ENCODE results near the gene ARID4B.

The ARID4B gene

GRCh38 chr1:235176486-235176885 lies 151.5 kb downstream of the ARID4B start:
- Histone ChIP-seq H3K4me3 (ENCODE audit: low read length, poor library complexity, severe bottlenecking) (no peak overlapping the region), H3K9ac (ENCODE audit: low read depth, low read length, poor library complexity, severe bottlenecking) (no peak overlapping the region), H4K20me1 (ENCODE audit: insufficient read depth, low read length, poor library complexity, severe bottlenecking) (no peaks in the 10 kb centered on the region), H3K4me2 (ENCODE audit: low read depth, low read length, poor library complexity, severe bottlenecking) (no peak overlapping the region), H3K4me1 (ENCODE audit: insufficient read depth, low read length, poor library complexity, severe bottlenecking) (no peaks in the 10 kb centered on the region), H3K27me3 (ENCODE audit: insufficient read depth, low read length, poor library complexity, severe bottlenecking) (no peaks in the 10 kb centered on the region), H3F3A (ENCODE audit: low read depth) (no peaks in the 10 kb centered on the region), H3K9me3 (ENCODE audit: insufficient read depth, low read depth, low read length) (no peaks in the 10 kb centered on the region), H3K36me3 (ENCODE audit: insufficient read depth, low read length) (peaks cover 74% of the 10 kb centered on the region), H3K79me2 (ENCODE audit: insufficient read depth, low read length) (no peaks in the 10 kb centered on the region), H3K9me2 (replicated peaks; ENCODE audit: low read depth, low read length) (no peaks in the 10 kb centered on the region), H2AFZ (ENCODE audit: low read length) (no peak overlapping the region)
- no peak for TF ChIP-seq EZH2phosphoT487 (IDR thresholded peaks at IDR 0.05; ENCODE audit: borderline replicate concordance)
- TF ChIP-seq, protein P1, sequence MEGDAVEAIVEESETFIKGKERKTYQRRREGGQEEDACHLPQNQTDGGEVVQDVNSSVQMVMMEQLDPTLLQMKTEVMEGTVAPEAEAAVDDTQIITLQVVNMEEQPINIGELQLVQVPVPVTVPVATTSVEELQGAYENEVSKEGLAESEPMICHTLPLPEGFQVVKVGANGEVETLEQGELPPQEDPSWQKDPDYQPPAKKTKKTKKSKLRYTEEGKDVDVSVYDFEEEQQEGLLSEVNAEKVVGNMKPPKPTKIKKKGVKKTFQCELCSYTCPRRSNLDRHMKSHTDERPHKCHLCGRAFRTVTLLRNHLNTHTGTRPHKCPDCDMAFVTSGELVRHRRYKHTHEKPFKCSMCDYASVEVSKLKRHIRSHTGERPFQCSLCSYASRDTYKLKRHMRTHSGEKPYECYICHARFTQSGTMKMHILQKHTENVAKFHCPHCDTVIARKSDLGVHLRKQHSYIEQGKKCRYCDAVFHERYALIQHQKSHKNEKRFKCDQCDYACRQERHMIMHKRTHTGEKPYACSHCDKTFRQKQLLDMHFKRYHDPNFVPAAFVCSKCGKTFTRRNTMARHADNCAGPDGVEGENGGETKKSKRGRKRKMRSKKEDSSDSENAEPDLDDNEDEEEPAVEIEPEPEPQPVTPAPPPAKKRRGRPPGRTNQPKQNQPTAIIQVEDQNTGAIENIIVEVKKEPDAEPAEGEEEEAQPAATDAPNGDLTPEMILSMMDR (conservative IDR thresholded peaks at IDR 0.05; ENCODE audit: low read length), result no peak

DNA sequence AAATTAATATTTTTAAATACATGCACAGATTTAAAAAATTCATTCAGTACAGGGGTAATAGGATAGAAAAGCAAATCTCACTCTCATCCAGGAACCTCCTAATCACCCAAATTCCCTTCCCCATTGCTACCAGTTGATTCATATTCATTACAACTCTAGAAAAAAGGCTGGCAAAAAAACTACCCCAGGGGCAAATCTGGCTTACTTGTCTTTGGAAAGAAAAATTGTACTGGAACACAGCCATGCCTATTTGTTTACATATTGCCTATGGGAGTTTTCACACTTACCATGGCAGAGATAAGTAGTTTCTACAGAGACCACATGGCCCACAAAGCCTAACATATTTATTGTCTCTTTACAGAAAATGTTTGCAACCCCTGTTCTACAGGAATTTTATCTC lies 158.0 kb downstream of the ARID4B start:
- no peaks in the 10 kb centered on the region for H3K27me3 ChIP-seq (ENCODE audit: insufficient read depth, low read length, poor library complexity, severe bottlenecking)
- no peak overlapping the region for H3K4me3 ChIP-seq (ENCODE audit: low read length, poor library complexity, severe bottlenecking)
- H3F3A ChIP-seq (ENCODE audit: low read depth), result peaks cover 12% of the 10 kb centered on the region
- H3K4me2 ChIP-seq (ENCODE audit: low read depth, low read length, poor library complexity, severe bottlenecking), result no peak overlapping the region
- no peak overlapping the region for H2AFZ ChIP-seq (ENCODE audit: low read length)
- H4K20me1 ChIP-seq (ENCODE audit: insufficient read depth, low read length, poor library complexity, severe bottlenecking), result no peaks in the 10 kb centered on the region
- no peaks in the 10 kb centered on the region for H3K9me3 ChIP-seq (ENCODE audit: insufficient read depth, low read depth, low read length)
- H3K36me3 ChIP-seq (ENCODE audit: insufficient read depth, low read length), result peaks cover 58% of the 10 kb centered on the region
- H3K79me2 ChIP-seq (ENCODE audit: insufficient read depth, low read length), result no peaks in the 10 kb centered on the region
- TF ChIP-seq, protein P1 (conservative IDR thresholded peaks at IDR 0.05; ENCODE audit: low read length), result no peak
- no peak for TF ChIP-seq EZH2phosphoT487 (IDR thresholded peaks at IDR 0.05; ENCODE audit: borderline replicate concordance)
- no peak overlapping the region for H3K9ac ChIP-seq (ENCODE audit: low read depth, low read length, poor library complexity, severe bottlenecking)
- no peaks in the 10 kb centered on the region for H3K9me2 ChIP-seq (replicated peaks; ENCODE audit: low read depth, low read length)
- no peaks in the 10 kb centered on the region for H3K4me1 ChIP-seq (ENCODE audit: insufficient read depth, low read length, poor library complexity, severe bottlenecking)

GRCh38 chr1:235168375-235168774 lies 159.6 kb downstream of the ARID4B start:
- H3K9me3 ChIP-seq (ENCODE audit: insufficient read depth, low read depth, low read length), result no peaks in the 10 kb centered on the region
- no peak overlapping the region for H2AFZ ChIP-seq (ENCODE audit: low read length)
- no peaks in the 10 kb centered on the region for H3K9me2 ChIP-seq (replicated peaks; ENCODE audit: low read depth, low read length)
- H4K20me1 ChIP-seq (ENCODE audit: insufficient read depth, low read length, poor library complexity, severe bottlenecking), result no peaks in the 10 kb centered on the region
- peaks cover 12% of the 10 kb centered on the region for H3F3A ChIP-seq (ENCODE audit: low read depth)
- no peak overlapping the region for H3K4me3 ChIP-seq (ENCODE audit: low read length, poor library complexity, severe bottlenecking)
- H3K27me3 ChIP-seq (ENCODE audit: insufficient read depth, low read length, poor library complexity, severe bottlenecking), result no peaks in the 10 kb centered on the region
- H3K4me1 ChIP-seq (ENCODE audit: insufficient read depth, low read length, poor library complexity, severe bottlenecking), result no peaks in the 10 kb centered on the region
- peaks cover 44% of the 10 kb centered on the region for H3K36me3 ChIP-seq (ENCODE audit: insufficient read depth, low read length)
- H3K79me2 ChIP-seq (ENCODE audit: insufficient read depth, low read length), result no peaks in the 10 kb centered on the region
- H3K4me2 ChIP-seq (ENCODE audit: low read depth, low read length, poor library complexity, severe bottlenecking), result no peak overlapping the region
- no peak for TF ChIP-seq EZH2phosphoT487 (IDR thresholded peaks at IDR 0.05; ENCODE audit: borderline replicate concordance)
- TF ChIP-seq, protein P1 (conservative IDR thresholded peaks at IDR 0.05; ENCODE audit: low read length), result no peak
- no peak overlapping the region for H3K9ac ChIP-seq (ENCODE audit: low read depth, low read length, poor library complexity, severe bottlenecking)

Data from Loucy (cell line).